ENCODE measurements around the gene DEPP1. TPM values are rescaled to one million over a fixed set of nuclear protein-coding genes. Genes with fewer than 3 reads are reported as not detected.

DEPP1 gene
- total and polyA plus RNA-seq, 2 of the 13 experiments (the other 11 are each of a cell fraction or from before 2014, with no cell fraction given), result 14.8 to 270 TPM

- TF ChIP-seq, protein P1, sequence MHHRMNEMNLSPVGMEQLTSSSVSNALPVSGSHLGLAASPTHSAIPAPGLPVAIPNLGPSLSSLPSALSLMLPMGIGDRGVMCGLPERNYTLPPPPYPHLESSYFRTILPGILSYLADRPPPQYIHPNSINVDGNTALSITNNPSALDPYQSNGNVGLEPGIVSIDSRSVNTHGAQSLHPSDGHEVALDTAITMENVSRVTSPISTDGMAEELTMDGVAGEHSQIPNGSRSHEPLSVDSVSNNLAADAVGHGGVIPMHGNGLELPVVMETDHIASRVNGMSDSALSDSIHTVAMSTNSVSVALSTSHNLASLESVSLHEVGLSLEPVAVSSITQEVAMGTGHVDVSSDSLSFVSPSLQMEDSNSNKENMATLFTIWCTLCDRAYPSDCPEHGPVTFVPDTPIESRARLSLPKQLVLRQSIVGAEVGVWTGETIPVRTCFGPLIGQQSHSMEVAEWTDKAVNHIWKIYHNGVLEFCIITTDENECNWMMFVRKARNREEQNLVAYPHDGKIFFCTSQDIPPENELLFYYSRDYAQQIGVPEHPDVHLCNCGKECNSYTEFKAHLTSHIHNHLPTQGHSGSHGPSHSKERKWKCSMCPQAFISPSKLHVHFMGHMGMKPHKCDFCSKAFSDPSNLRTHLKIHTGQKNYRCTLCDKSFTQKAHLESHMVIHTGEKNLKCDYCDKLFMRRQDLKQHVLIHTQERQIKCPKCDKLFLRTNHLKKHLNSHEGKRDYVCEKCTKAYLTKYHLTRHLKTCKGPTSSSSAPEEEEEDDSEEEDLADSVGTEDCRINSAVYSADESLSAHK (CRISPR knock-in tag; IDR thresholded peaks at IDR 0.05; ENCODE audit: borderline replicate concordance), result no peak; the same call in 1 of the 2 replicates
- TF ChIP-seq CREB3 (CRISPR knock-in tag; IDR thresholded peaks at IDR 0.05) (no peak), HCFC1 (IDR thresholded peaks at IDR 0.05; ENCODE audit: low read depth, low read length) (peak; percentile 41; the same call in 1 of the 2 replicates), ARNT2 (CRISPR knock-in tag; IDR thresholded peaks at IDR 0.05; ENCODE audit: low read depth) (peak; percentile 91; the same call in 1 of the 2 replicates), ZFYVE20 (CRISPR knock-in tag; IDR thresholded peaks at IDR 0.05; ENCODE audit: borderline replicate concordance, low read depth) (no peak), GMEB2 (CRISPR knock-in tag; IDR thresholded peaks at IDR 0.05; ENCODE audit: low read depth) (no peak), ZNF337 (CRISPR knock-in tag; IDR thresholded peaks at IDR 0.05; ENCODE audit: borderline replicate concordance, low read depth) (peak; percentile 94; the same call in 1 of the 2 replicates), CEBPG (CRISPR knock-in tag; IDR thresholded peaks at IDR 0.05) (peak; percentile 38), NR2F1 (CRISPR knock-in tag; IDR thresholded peaks at IDR 0.05) (peak in 1 of 2 experiments; percentile 41; a peak in 1 of 4 replicates), SALL1 (CRISPR knock-in tag; IDR thresholded peaks at IDR 0.05) (peak; percentile 98), ELF3 (CRISPR knock-in tag; IDR thresholded peaks at IDR 0.05) (peak; percentile 83; the same call in 1 of the 2 replicates), ZFP41 (CRISPR knock-in tag; IDR thresholded peaks at IDR 0.05; ENCODE audit: borderline replicate concordance) (peak; percentile 95; the same call in 1 of the 2 replicates), ZBTB21 (CRISPR knock-in tag; IDR thresholded peaks at IDR 0.05) (no peak; the same call in 1 of the 2 replicates), ZNF282 (IDR thresholded peaks at IDR 0.05; ENCODE audit: partially characterized antibody) (no peak), FOXK2 (IDR thresholded peaks at IDR 0.05) (no peak), ZNF891 (CRISPR knock-in tag; IDR thresholded peaks at IDR 0.05) (no peak; the same call in 1 of the 2 replicates)
- TF ChIP-seq, protein P2, sequence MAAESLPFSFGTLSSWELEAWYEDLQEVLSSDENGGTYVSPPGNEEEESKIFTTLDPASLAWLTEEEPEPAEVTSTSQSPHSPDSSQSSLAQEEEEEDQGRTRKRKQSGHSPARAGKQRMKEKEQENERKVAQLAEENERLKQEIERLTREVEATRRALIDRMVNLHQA (CRISPR knock-in tag; IDR thresholded peaks at IDR 0.05), result no peak
- TF ChIP-seq, protein P3, sequence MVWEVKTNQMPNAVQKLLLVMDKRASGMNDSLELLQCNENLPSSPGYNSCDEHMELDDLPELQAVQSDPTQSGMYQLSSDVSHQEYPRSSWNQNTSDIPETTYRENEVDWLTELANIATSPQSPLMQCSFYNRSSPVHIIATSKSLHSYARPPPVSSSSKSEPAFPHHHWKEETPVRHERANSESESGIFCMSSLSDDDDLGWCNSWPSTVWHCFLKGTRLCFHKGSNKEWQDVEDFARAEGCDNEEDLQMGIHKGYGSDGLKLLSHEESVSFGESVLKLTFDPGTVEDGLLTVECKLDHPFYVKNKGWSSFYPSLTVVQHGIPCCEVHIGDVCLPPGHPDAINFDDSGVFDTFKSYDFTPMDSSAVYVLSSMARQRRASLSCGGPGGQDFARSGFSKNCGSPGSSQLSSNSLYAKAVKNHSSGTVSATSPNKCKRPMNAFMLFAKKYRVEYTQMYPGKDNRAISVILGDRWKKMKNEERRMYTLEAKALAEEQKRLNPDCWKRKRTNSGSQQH (CRISPR knock-in tag; IDR thresholded peaks at IDR 0.05; ENCODE audit: low read depth), result peak; percentile 83; the same call in 1 of the 2 replicates
- TF ChIP-seq, protein P4, sequence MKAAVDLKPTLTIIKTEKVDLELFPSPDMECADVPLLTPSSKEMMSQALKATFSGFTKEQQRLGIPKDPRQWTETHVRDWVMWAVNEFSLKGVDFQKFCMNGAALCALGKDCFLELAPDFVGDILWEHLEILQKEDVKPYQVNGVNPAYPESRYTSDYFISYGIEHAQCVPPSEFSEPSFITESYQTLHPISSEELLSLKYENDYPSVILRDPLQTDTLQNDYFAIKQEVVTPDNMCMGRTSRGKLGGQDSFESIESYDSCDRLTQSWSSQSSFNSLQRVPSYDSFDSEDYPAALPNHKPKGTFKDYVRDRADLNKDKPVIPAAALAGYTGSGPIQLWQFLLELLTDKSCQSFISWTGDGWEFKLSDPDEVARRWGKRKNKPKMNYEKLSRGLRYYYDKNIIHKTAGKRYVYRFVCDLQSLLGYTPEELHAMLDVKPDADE (CRISPR knock-in tag; IDR thresholded peaks at IDR 0.05), result 0 out of 2 replicates have a peak, but pooled peaks have one; percentile 26
These were observed at the start of gene DEPP1 (continued) for GRCh38 chr10:44978570-44979280.
